SK-N-SH (cell line): ENCODE data around the gene IL17RB.

Source experiments
- CTCF ChIP-seq: fragments of 200-600 bp; sonication (generic); IDR thresholded peaks from 2 replicates; pipeline ENCODE4 v1.6.1; 2017; ENCODE audit warnings: antibody characterized with exemption, mild to moderate bottlenecking, moderate library complexity
- GABPA ChIP-seq: IDR thresholded peaks from 2 replicates; pipeline ENCODE4 v1.4.0; 2012; ENCODE audit warnings: low read depth, mild to moderate bottlenecking
- IRF3 ChIP-seq: fragments of 150-350 bp; IDR thresholded peaks from 2 replicates; pipeline ENCODE4 v1.6.1; 2016; ENCODE audit warnings: mild to moderate bottlenecking, low read depth, low read length
- REST ChIP-seq: IDR thresholded peaks from 2 replicates; pipeline ENCODE4 v1.6.1; 2012; ENCODE audit warnings: mild to moderate bottlenecking, low read depth, low read length, moderate library complexity
- RFX5 ChIP-seq: IDR thresholded peaks from 2 replicates; pipeline ENCODE4 v1.6.1; 2012; ENCODE audit warnings: mild to moderate bottlenecking, improper control_type of control experiment, low read length
- TAF1 ChIP-seq: IDR thresholded peaks from 2 replicates; pipeline ENCODE4 v1.6.1; 2012; ENCODE audit warnings: low read depth, mild to moderate bottlenecking, low read length, moderate library complexity, borderline replicate concordance

- no peak for TF ChIP-seq TAF1
- TF ChIP-seq CTCF, result no peak
- no peak for TF ChIP-seq REST
- TF ChIP-seq GABPA, result no peak
- TF ChIP-seq RFX5, result no peak
- TF ChIP-seq IRF3, result no peak
Observed at GRCh38 chr3:53849916-53850315, 3.5 kb downstream of the IL17RB start.
